Kidney glomerular epithelial cell (primary cell): ENCODE data around the gene C17orf50.
A peak's percentile ranks its signal among the peaks of the same experiment; 100 is the strongest.
"Not testable (repeated sequence)": the region's sequence is repeated elsewhere in the genome, so short reads cannot be mapped to it uniquely, and the experiment has no call there.

Source experiments
- DNase-seq: peaks from one replicate; lab custom pipeline; 2025; lab: John Stamatoyannopoulos, UW

Gene C17orf50

GRCh38 chr17:35734396-35734795 lies 26.3 kb upstream of the C17orf50 start:
- DNase-seq, result no peak

GRCh38 chr17:35735036-35735805 lies 25.5 kb upstream of the C17orf50 start:
- DNase-seq, result no peak

- no peak for DNase-seq
These were observed 24.5 kb upstream of the C17orf50 start for GRCh38 chr17:35736236-35736635.

- DNase-seq, result no peak
These were observed 22.1 kb upstream of the C17orf50 start for GRCh38 chr17:35738519-35739133.

GRCh38 chr17:35740216-35740615 lies 20.5 kb upstream of the C17orf50 start:
- DNase-seq, result no peak

- no peak for DNase-seq
These were observed 19.4 kb upstream of the C17orf50 start for GRCh38 chr17:35740997-35741931.

GRCh38 chr17:35742496-35742895 lies 18.2 kb upstream of the C17orf50 start:
- DNase-seq, result no peak

- DNase-seq, result no peak
These were observed 17.7 kb upstream of the C17orf50 start for GRCh38 chr17:35742896-35743477.

- peak; percentile 14 for DNase-seq
These were observed 16.9 kb upstream of the C17orf50 start for GRCh38 chr17:35743626-35744328.

- DNase-seq, result no peak
These were observed 15.9 kb upstream of the C17orf50 start for GRCh38 chr17:35744830-35745229.

GRCh38 chr17:35745246-35745645 lies 15.4 kb upstream of the C17orf50 start:
- no peak for DNase-seq

GRCh38 chr17:35745749-35746320 lies 14.9 kb upstream of the C17orf50 start:
- DNase-seq, result no peak

GRCh38 chr17:35747540-35748017 lies 13.1 kb upstream of the C17orf50 start:
- DNase-seq, result peak; percentile 59

- DNase-seq, result no peak
These were observed 12.3 kb upstream of the C17orf50 start for GRCh38 chr17:35748341-35748841.

GRCh38 chr17:35748979-35749378 lies 11.7 kb upstream of the C17orf50 start:
- no peak for DNase-seq

GRCh38 chr17:35749560-35750412 lies 10.9 kb upstream of the C17orf50 start:
- DNase-seq, result no peak

- DNase-seq, result no peak
These were observed 9.9 kb upstream of the C17orf50 start for GRCh38 chr17:35750526-35751395.

- not testable (repeated sequence) for DNase-seq
These were observed 9.1 kb upstream of the C17orf50 start for GRCh38 chr17:35751541-35751940.

- no peak for DNase-seq
These were observed 8.2 kb upstream of the C17orf50 start for GRCh38 chr17:35752471-35752870.
